Activated B cell treated with CpG ODN at 0.5 μM for 24 hours (primary cell): ENCODE measurements around the gene ZSCAN22. TPM values are rescaled to one million over a fixed set of nuclear protein-coding genes. Genes with fewer than 3 reads are reported as not detected.
"Not testable (repeated sequence)": the region's sequence is repeated elsewhere in the genome, so short reads cannot be mapped to it uniquely, and the experiment has no call there.

Experiments
- ATAC-seq: fragments of 200-7000 bp; cut with Tn5 transposase; one replicate; pipeline ENCODE4 v1.10.0; 2021; ENCODE audit warnings: low read depth, mild to moderate bottlenecking, moderate library complexity
- CTCF ChIA-PET: fragments of 350-600 bp; sonication (Branson Sonifier 250); formaldehyde crosslinking; loops from one replicate; lab custom pipeline; 2021; ENCODE audit warnings: antibody characterized with exemption; lab: Charles Lee
- POLR2A ChIA-PET: fragments of 350-600 bp; sonication (Branson Sonifier 250); formaldehyde crosslinking; loops from one replicate; lab custom pipeline; 2021; ENCODE audit warnings: antibody characterized with exemption; lab: Charles Lee
- DNase-seq: peaks from one replicate; pipeline ENCODE4 v3.0.0; 2022
- H3K27ac Mint-ChIP-seq: one replicate; pipeline ENCODE4 v1.8.0; 2020; ENCODE audit warnings: mixed read lengths
- H3K27me3 Mint-ChIP-seq: one replicate; pipeline ENCODE4 v1.8.0; 2021; ENCODE audit warnings: mixed read lengths
- H3K36me3 Mint-ChIP-seq: one replicate; pipeline ENCODE4 v1.8.0; 2021; ENCODE audit warnings: low read depth, mixed read lengths
- H3K4me1 Mint-ChIP-seq: one replicate; pipeline ENCODE4 v1.8.0; 2021; ENCODE audit warnings: mixed read lengths
- H3K4me3 Mint-ChIP-seq: one replicate; pipeline ENCODE4 v1.8.0; 2020; ENCODE audit warnings: mild to moderate bottlenecking, mixed read lengths
- H3K9me3 Mint-ChIP-seq: one replicate; pipeline ENCODE4 v1.8.0; 2020; ENCODE audit warnings: mixed read lengths
- CTCF ChIP-seq: fragments of 200-600 bp; IDR thresholded peaks from one replicate; pipeline ENCODE4 v1.8.0; 2022; ENCODE audit warnings: antibody characterized with exemption, mild to moderate bottlenecking
- intact Hi-C: fragments of 100-400 bp; cut with micrococcal nuclease; formaldehyde crosslinking; loops from one replicate; pipeline ENCODE4 v1.15.1; 2024
- total RNA-seq: library from RNA; stranded (reverse); gene quantifications from 2 replicates; pipeline ENCODE4 v1.2.3, GENCODE V29; 2022

ZSCAN22 gene
- total RNA-seq, 1 donor from 2014 or later, result 4.7 TPM

- no peaks in the 10 kb centered on the region for H3K27me3 Mint-ChIP-seq
- CTCF ChIA-PET, result no interaction called here
- no peak for ATAC-seq
- no peak overlapping the region for H3K27ac Mint-ChIP-seq
- DNase-seq, result no peak
- TF ChIP-seq CTCF, result no peak
- peaks cover 2% of the 10 kb centered on the region for H3K36me3 Mint-ChIP-seq
- H3K4me1 Mint-ChIP-seq, result no peaks in the 10 kb centered on the region
- intact Hi-C loops, result no loop called here
- H3K4me3 Mint-ChIP-seq, result no peak overlapping the region
- POLR2A ChIA-PET, result no interaction called here
- H3K9me3 Mint-ChIP-seq, result no peaks in the 10 kb centered on the region
Measured at GRCh38 chr19:58372311-58373133, 45.7 kb downstream of the ZSCAN22 start.

DNA sequence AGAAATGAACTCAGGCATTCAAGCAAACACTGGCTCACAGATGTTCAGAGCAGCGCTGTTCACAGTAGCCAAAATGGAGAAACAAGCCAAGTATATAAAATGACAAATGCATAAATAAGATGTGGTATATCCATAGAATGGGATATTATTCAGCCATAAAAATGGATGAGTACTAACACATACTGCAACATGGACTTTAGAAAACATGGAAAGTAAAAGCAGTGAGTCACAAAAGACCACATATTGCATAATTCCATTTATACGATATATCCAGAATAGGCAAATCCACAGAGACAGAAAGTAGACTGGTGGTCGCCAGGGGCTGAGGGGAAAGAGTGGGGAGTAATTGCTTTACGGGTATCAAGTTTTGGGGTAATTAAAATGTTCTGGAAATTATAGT is 47.4 kb downstream of the ZSCAN22 start:
- H3K4me3 Mint-ChIP-seq, result no peak overlapping the region

GRCh38 chr19:58376724-58377123 is 49.9 kb downstream of the ZSCAN22 start:
- peaks cover 23% of the 10 kb centered on the region for H3K4me1 Mint-ChIP-seq
- H3K4me3 Mint-ChIP-seq, intact Hi-C loops, H3K9me3 Mint-ChIP-seq, ATAC-seq, CTCF ChIA-PET, DNase-seq, H3K27me3 Mint-ChIP-seq, H3K36me3 Mint-ChIP-seq, H3K27ac Mint-ChIP-seq: not testable (repeated sequence)
- POLR2A ChIA-PET, result interaction anchor here (1.0 kb wide), 1 partner anchor 14 kb away, joined by 6 read pairs; the partner anchor contains the start of gene ZNF497

More for the DNA sequence above, 47.4 kb downstream of the ZSCAN22 start:
- Mint-ChIP-seq H3K27ac (no peak overlapping the region), H3K36me3 (peaks cover 2% of the 10 kb centered on the region), H3K4me1 (peaks cover 6% of the 10 kb centered on the region), H3K9me3 (no peaks in the 10 kb centered on the region), H3K27me3 (no peaks in the 10 kb centered on the region)
- intact Hi-C loops, result no loop called here
- CTCF ChIA-PET, result no interaction called here
- POLR2A ChIA-PET, result interaction anchor here (0.6 to 1.9 kb wide), 2 partner anchors 11 to 22 kb away, joined by 3 to 14 read pairs; partner anchors contain the start of gene ZNF497
- DNase-seq, result no peak
- no peak for ATAC-seq
- no peak for TF ChIP-seq CTCF

DNA sequence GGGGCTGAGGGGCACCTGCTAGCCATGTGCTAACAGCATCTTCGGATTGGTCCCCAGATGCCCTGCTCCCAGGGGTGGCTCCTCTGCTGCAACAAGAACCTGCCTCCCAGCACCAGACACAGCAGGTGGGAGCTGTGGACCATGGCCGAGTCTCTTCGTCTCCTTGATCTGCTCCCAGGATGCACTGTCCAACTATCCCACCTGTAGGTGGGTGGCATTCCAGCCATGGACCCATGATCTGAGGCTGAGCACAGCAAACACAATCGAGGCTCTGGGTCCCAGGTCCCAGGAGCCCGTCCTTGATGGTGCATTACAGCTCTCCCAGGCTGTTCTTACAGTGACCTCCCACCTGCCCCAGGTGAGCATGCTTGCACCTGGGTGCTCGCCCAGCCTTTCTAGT is 52.5 kb downstream of the ZSCAN22 start:
- intact Hi-C loops, result no loop called here
- Mint-ChIP-seq H3K4me1 (peaks cover 32% of the 10 kb centered on the region), H3K4me3 (no peak overlapping the region), H3K27ac (peak overlapping the region; percentile 87), H3K9me3 (no peaks in the 10 kb centered on the region), H3K36me3 (no peaks in the 10 kb centered on the region), H3K27me3 (no peaks in the 10 kb centered on the region)
- ATAC-seq, result no peak
- no peak for DNase-seq
- CTCF ChIA-PET, result interaction anchor here (0.8 kb wide), 1 partner anchor 15 kb away, joined by 3 read pairs; no protein-coding TSS in a partner anchor
- POLR2A ChIA-PET, result interaction anchor here (0.7 to 4.2 kb wide), 5 partner anchors 16 to 74 kb away, joined by 3 to 89 read pairs (median 3); partner anchors contain the start of genes ERVK3-1, ZNF497, ZNF584 and ZSCAN22
- no peak for TF ChIP-seq CTCF

DNA sequence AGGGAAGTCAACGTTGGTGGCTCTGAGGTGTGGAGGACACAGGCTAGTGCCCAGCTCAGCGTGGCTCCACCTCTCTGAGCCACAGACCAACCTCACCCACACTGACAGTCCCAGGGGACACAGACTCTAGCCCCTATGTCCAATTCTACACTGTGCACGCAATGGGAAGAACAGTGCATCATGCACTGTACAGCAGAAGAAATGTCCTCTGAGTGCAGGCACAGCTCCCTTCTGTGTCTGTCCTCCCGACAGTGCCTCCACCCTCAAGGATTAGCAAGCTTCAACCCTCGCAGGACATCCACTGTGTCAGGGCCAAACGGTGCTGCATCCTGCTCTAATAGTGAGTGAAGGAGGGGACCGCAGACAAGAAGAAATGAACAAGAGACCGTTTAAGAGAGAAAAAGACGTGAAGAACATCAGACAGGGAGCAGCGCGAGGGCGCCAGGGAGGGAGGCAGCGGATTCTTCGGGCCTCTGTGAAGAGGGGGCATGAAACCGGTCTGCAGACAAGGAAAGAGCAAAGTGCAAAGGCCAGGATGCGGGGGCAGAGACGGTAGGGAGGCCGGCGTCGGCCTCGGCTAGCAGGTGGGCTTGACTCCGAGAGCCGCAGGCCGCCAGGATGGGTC is 53.4 kb downstream of the ZSCAN22 start:
- Mint-ChIP-seq H3K27ac (peak overlapping the region; percentile 87), H3K36me3 (no peaks in the 10 kb centered on the region), H3K9me3 (no peaks in the 10 kb centered on the region), H3K4me1 (peaks cover 32% of the 10 kb centered on the region), H3K4me3 (peak overlapping the region; percentile 83), H3K27me3 (no peaks in the 10 kb centered on the region)
- no peak for DNase-seq
- POLR2A ChIA-PET, result interaction anchor here (0.7 to 4.2 kb wide), 4 partner anchors 17 to 54 kb away, joined by 3 to 89 read pairs (median 3); partner anchors contain the start of genes ZNF497, ZNF584 and ZSCAN22
- no peak for ATAC-seq
- TF ChIP-seq CTCF, result no peak
- intact Hi-C loops, result loop anchor here (1.0 to 2.0 kb wide), 4 partner anchors 71 to 119 kb away; partner anchors contain the start of genes ZNF324B, ZNF446 and ZNF8
- CTCF ChIA-PET, result no interaction called here
